A549 (cell line): ENCODE measurements around the gene SELENOI.

Source experiments
- CTCF ChIP-seq: fragments of >200 bp; sonication (Bioruptor Twin); formaldehyde crosslinking; IDR thresholded peaks from 3 replicates; pipeline ENCODE4 v1.5.1; 2016
- EP300 ChIP-seq, 2 experiments: fragments of >200 bp; sonication (Bioruptor Twin); formaldehyde crosslinking; IDR thresholded peaks; 2 replicates in 1 of 2; 3 replicates in 1 of 2; pipeline ENCODE4 v1.6.1; 2016 to 2017
- JUNB ChIP-seq: fragments of >200 bp; sonication (Bioruptor Twin); formaldehyde crosslinking; IDR thresholded peaks from 2 replicates; pipeline ENCODE4 v1.6.1; 2016

DNA sequence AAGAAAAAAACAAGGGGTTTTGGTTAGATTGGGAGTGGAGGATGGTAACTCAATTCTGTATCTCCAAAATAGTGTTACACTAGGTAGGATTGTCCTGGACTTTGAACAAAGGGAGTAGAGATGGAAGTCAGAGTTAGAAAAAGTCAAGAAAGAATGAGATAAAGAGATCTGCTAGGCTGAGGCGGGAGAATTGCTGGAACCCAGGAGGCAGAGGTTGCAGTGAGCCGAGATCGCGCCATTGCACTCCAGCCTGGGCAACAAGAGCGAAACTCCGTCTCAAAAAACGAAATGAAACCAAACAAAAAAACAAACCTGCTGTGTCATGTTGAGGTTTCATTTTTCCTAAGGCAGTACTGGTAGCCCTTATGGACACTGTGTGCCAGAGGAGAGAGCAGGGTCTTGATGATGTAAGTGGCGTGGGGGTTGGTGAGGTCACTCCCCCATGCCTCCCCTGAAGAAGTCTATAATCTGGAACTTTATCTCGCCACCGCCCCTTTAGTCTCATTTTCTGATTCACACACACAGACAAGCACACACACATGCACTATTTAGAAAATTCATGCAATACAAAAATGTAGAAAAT lies 66.2 kb downstream of the SELENOI start:
- no peak for TF ChIP-seq JUNB
- no peak for TF ChIP-seq EP300 (IDR thresholded peaks at IDR 0.05)
- no peak for TF ChIP-seq CTCF
